HG03558 (cell line): Measurements from ENCODE around the gene MYLIP.

Experiments used
- ATAC-seq: cut with Tn5 transposase; IDR thresholded peaks from one replicate; pipeline ENCODE4 v1.9.1; 2021; ENCODE audit warnings: moderate number of reproducible peaks; ENCODE audit not compliant: unreplicated experiment; ENCODE audit errors: extremely low read depth

MYLIP gene

GRCh38 chr6:16196984-16197546 lies 68.2 kb downstream of the MYLIP start:
- ATAC-seq, result no peak
